ENCODE results near the gene UNC119. TPM values are rescaled to one million over a fixed set of nuclear protein-coding genes. Genes with fewer than 3 reads are reported as not detected.

UNC119 gene
- total RNA-seq, 1 experiment from 2014 or later, result 68.4 TPM

GRCh38 chr17:28538296-28538895 is 14.0 kb downstream of the UNC119 start:
- TF ChIP-seq EZH2phosphoT487 (IDR thresholded peaks at IDR 0.05; ENCODE audit: borderline replicate concordance, low read length), result no peak
- TF ChIP-seq, protein P1, sequence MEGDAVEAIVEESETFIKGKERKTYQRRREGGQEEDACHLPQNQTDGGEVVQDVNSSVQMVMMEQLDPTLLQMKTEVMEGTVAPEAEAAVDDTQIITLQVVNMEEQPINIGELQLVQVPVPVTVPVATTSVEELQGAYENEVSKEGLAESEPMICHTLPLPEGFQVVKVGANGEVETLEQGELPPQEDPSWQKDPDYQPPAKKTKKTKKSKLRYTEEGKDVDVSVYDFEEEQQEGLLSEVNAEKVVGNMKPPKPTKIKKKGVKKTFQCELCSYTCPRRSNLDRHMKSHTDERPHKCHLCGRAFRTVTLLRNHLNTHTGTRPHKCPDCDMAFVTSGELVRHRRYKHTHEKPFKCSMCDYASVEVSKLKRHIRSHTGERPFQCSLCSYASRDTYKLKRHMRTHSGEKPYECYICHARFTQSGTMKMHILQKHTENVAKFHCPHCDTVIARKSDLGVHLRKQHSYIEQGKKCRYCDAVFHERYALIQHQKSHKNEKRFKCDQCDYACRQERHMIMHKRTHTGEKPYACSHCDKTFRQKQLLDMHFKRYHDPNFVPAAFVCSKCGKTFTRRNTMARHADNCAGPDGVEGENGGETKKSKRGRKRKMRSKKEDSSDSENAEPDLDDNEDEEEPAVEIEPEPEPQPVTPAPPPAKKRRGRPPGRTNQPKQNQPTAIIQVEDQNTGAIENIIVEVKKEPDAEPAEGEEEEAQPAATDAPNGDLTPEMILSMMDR (conservative IDR thresholded peaks at IDR 0.05; ENCODE audit: low read depth, low read length), result no peak
- no peak for TF ChIP-seq EZH2 (IDR thresholded peaks at IDR 0.05; ENCODE audit: low read length, unreplicated experiment)
- Histone ChIP-seq H4K20me1 (ENCODE audit: low read length) (no peaks in the 10 kb centered on the region), H3K4me1 (ENCODE audit: insufficient read depth, low read length) (peaks cover 7% of the 10 kb centered on the region; the same call in 1 of the 2 replicates), H3K27me3 (ENCODE audit: low read length) (no peaks in the 10 kb centered on the region), H3K27ac (ENCODE audit: low read length) (no peak overlapping the region), H3K4me3 (ENCODE audit: low read length) (no peak overlapping the region), H3K9ac (ENCODE audit: low read length) (no peak overlapping the region), H3K4me2 (ENCODE audit: low read length) (no peak overlapping the region), H2AFZ (ENCODE audit: low read length) (no peak overlapping the region), H3K36me3 (ENCODE audit: low read depth, low read length) (no peaks in the 10 kb centered on the region), H3K9me3 (ENCODE audit: low read length) (no peaks in the 10 kb centered on the region), H3K9me2 (replicated peaks; ENCODE audit: low read length) (no peaks in the 10 kb centered on the region), H3F3A (ENCODE audit: low read length, unreplicated experiment) (no peaks in the 10 kb centered on the region), H3K79me2 (ENCODE audit: low read length) (no peaks in the 10 kb centered on the region)
- BruUV-seq (replicated peaks), result no TSS peak
- DNase-seq, result no peak
- ChIA-PET POLR2A (ENCODE audit: unreplicated experiment) (no interaction called here), CTCF (no interaction called here)
- ATAC-seq, result no peak
- intact Hi-C loops (cut with micrococcal nuclease), result no loop called here

GRCh38 chr17:28537219-28537610 is 15.2 kb downstream of the UNC119 start:
- POLR2A ChIA-PET (ENCODE audit: unreplicated experiment), result no interaction called here
- no peaks in the 10 kb centered on the region for H3K9me3 ChIP-seq (ENCODE audit: low read length)
- H3K4me2 ChIP-seq (ENCODE audit: low read length), result no peak overlapping the region
- H3K79me2 ChIP-seq (ENCODE audit: low read length), result no peaks in the 10 kb centered on the region
- intact Hi-C loops (cut with micrococcal nuclease), result no loop called here
- H3K27me3 ChIP-seq (ENCODE audit: low read length), result no peaks in the 10 kb centered on the region
- TF ChIP-seq EZH2 (IDR thresholded peaks at IDR 0.05; ENCODE audit: low read length, unreplicated experiment) (no peak), EZH2phosphoT487 (IDR thresholded peaks at IDR 0.05; ENCODE audit: borderline replicate concordance, low read length) (no peak)
- TF ChIP-seq, protein P1 (conservative IDR thresholded peaks at IDR 0.05; ENCODE audit: low read depth, low read length), result no peak
- H3K9ac ChIP-seq (ENCODE audit: low read length), result no peak overlapping the region
- no peaks in the 10 kb centered on the region for H3K36me3 ChIP-seq (ENCODE audit: low read depth, low read length)
- no peak overlapping the region for H3K4me3 ChIP-seq (ENCODE audit: low read length)
- no peak for DNase-seq
- no TSS peak for BruUV-seq (replicated peaks)
- CTCF ChIA-PET, result no interaction called here
- no peaks in the 10 kb centered on the region for H4K20me1 ChIP-seq (ENCODE audit: low read length)
- ATAC-seq, result no peak
- H3F3A ChIP-seq (ENCODE audit: low read length, unreplicated experiment), result no peaks in the 10 kb centered on the region
- peaks cover 17% of the 10 kb centered on the region; the same call in 1 of the 2 replicates for H3K4me1 ChIP-seq (ENCODE audit: insufficient read depth, low read length)
- no peak overlapping the region for H2AFZ ChIP-seq (ENCODE audit: low read length)
- no peak overlapping the region for H3K27ac ChIP-seq (ENCODE audit: low read length)
- H3K9me2 ChIP-seq (replicated peaks; ENCODE audit: low read length), result no peaks in the 10 kb centered on the region

GRCh38 chr17:28536532-28537218 is 15.7 kb downstream of the UNC119 start:
- H3K9ac ChIP-seq (ENCODE audit: low read length), result no peak overlapping the region
- no TSS peak for BruUV-seq (replicated peaks)
- no peaks in the 10 kb centered on the region for H4K20me1 ChIP-seq (ENCODE audit: low read length)
- no peak for ATAC-seq
- no peaks in the 10 kb centered on the region for H3F3A ChIP-seq (ENCODE audit: low read length, unreplicated experiment)
- H2AFZ ChIP-seq (ENCODE audit: low read length), result no peak overlapping the region
- H3K27me3 ChIP-seq (ENCODE audit: low read length), result no peaks in the 10 kb centered on the region
- no peaks in the 10 kb centered on the region for H3K79me2 ChIP-seq (ENCODE audit: low read length)
- H3K9me3 ChIP-seq (ENCODE audit: low read length), result no peaks in the 10 kb centered on the region
- peaks cover 17% of the 10 kb centered on the region; the same call in 1 of the 2 replicates for H3K4me1 ChIP-seq (ENCODE audit: insufficient read depth, low read length)
- no peak overlapping the region for H3K4me3 ChIP-seq (ENCODE audit: low read length)
- intact Hi-C loops (cut with micrococcal nuclease), result no loop called here
- no peak for DNase-seq
- H3K36me3 ChIP-seq (ENCODE audit: low read depth, low read length), result no peaks in the 10 kb centered on the region
- ChIA-PET POLR2A (ENCODE audit: unreplicated experiment) (no interaction called here), CTCF (no interaction called here)
- no peaks in the 10 kb centered on the region for H3K9me2 ChIP-seq (replicated peaks; ENCODE audit: low read length)
- no peak overlapping the region for H3K4me2 ChIP-seq (ENCODE audit: low read length)
- no peak for TF ChIP-seq EZH2 (IDR thresholded peaks at IDR 0.05; ENCODE audit: low read length, unreplicated experiment)
- TF ChIP-seq, protein P1 (conservative IDR thresholded peaks at IDR 0.05; ENCODE audit: low read depth, low read length), result no peak
- TF ChIP-seq EZH2phosphoT487 (IDR thresholded peaks at IDR 0.05; ENCODE audit: borderline replicate concordance, low read length), result no peak
- no peak overlapping the region for H3K27ac ChIP-seq (ENCODE audit: low read length)
